T-helper 2 cell (primary cell): Measurements from ENCODE around the gene LBHD1.
A peak's percentile ranks its signal among the peaks of the same experiment; 100 is the strongest.
"Not testable (repeated sequence)": the region's sequence is repeated elsewhere in the genome, so short reads cannot be mapped to it uniquely, and the experiment has no call there.

Experiments
- DNase-seq, 5 experiments: peaks; one replicate each; pipeline versions ENCODE4 v3.0.0 to v3.0.0-alpha.2; 2012 to 2022

The LBHD1 gene

GRCh38 chr11:62656796-62657429, 15.2 kb downstream of the LBHD1 start:
- DNase-seq = no peak

- DNase-seq = no peak
Measured at GRCh38 chr11:62654297-62654696, 17.8 kb downstream of the LBHD1 start.

GRCh38 chr11:62652161-62653006, 19.7 kb downstream of the LBHD1 start:
- DNase-seq = peak in 1 of 5 experiments; percentile 30

- not testable (repeated sequence) for DNase-seq
Measured at GRCh38 chr11:62650283-62650682, 21.8 kb downstream of the LBHD1 start.

- DNase-seq = no peak
Measured at GRCh38 chr11:62649486-62649885, 22.6 kb downstream of the LBHD1 start.

GRCh38 chr11:62648967-62649364, 23.1 kb downstream of the LBHD1 start:
- no peak for DNase-seq

GRCh38 chr11:62648185-62648966, 23.7 kb downstream of the LBHD1 start:
- DNase-seq = no peak

- no peak for DNase-seq
Measured at GRCh38 chr11:62647609-62648005, 24.5 kb downstream of the LBHD1 start.

- DNase-seq = no peak
Measured at GRCh38 chr11:62646825-62647608, 25.1 kb downstream of the LBHD1 start.

- DNase-seq = peak; percentile 94 to 99 (median 98)
Measured at GRCh38 chr11:62645946-62646824, 25.9 kb downstream of the LBHD1 start, which contains the start of gene GANAB. Gene GANAB (minus strand): TSS chr11:62646613. CDS start chr11:62646599, 14 bp downstream.

- DNase-seq = peak in 1 of 5 experiments; percentile 22
Measured at GRCh38 chr11:62645671-62645945, 26.5 kb downstream of the LBHD1 start.

GRCh38 chr11:62644220-62644619, 27.8 kb downstream of the LBHD1 start:
- DNase-seq = no peak

GRCh38 chr11:62632492-62632891, 39.6 kb downstream of the LBHD1 start:
- DNase-seq = no peak

- peak in 1 of 5 experiments; percentile 20 for DNase-seq
Measured at GRCh38 chr11:62627713-62628112, 44.4 kb downstream of the LBHD1 start.

GRCh38 chr11:62622476-62623089, 49.5 kb downstream of the LBHD1 start:
- DNase-seq = no peak

GRCh38 chr11:62621567-62622470, 50.2 kb downstream of the LBHD1 start, which contains the start of gene B3GAT3:
Gene B3GAT3 (minus strand): TSS chr11:62621986. CDS start chr11:62621947, 39 bp downstream.
- DNase-seq = peak; percentile 89 to 98 (median 97)

- DNase-seq = no peak
Measured at GRCh38 chr11:62621027-62621566, 51.0 kb downstream of the LBHD1 start.

- not testable (repeated sequence) for DNase-seq
Measured at GRCh38 chr11:62616957-62617356, 55.1 kb downstream of the LBHD1 start.

- no peak for DNase-seq
Measured at GRCh38 chr11:62615521-62615920, 56.5 kb downstream of the LBHD1 start.
